CD4-positive, alpha-beta T cell treated with Interleukin-21 for 1 hour (primary cell): ENCODE results near the gene ATP6V1D.
"Not testable (repeated sequence)": the region's sequence is repeated elsewhere in the genome, so short reads cannot be mapped to it uniquely, and the experiment has no call there.

Experiments
- DNase-seq: peaks from one replicate; pipeline ENCODE4 v3.0.0-alpha.2; 2020

The ATP6V1D gene

GRCh38 chr14:67365476-67365875, 5.9 kb upstream of the ATP6V1D start:
- DNase-seq: no peak

- no peak for DNase-seq
Observed at GRCh38 chr14:67360470-67361206, 1.0 kb upstream of the ATP6V1D start.

GRCh38 chr14:67358924-67359774, 455 bp downstream of the ATP6V1D start:
- DNase-seq: no peak

- DNase-seq: no peak
Observed at GRCh38 chr14:67357969-67358354, 1.6 kb downstream of the ATP6V1D start.

DNA sequence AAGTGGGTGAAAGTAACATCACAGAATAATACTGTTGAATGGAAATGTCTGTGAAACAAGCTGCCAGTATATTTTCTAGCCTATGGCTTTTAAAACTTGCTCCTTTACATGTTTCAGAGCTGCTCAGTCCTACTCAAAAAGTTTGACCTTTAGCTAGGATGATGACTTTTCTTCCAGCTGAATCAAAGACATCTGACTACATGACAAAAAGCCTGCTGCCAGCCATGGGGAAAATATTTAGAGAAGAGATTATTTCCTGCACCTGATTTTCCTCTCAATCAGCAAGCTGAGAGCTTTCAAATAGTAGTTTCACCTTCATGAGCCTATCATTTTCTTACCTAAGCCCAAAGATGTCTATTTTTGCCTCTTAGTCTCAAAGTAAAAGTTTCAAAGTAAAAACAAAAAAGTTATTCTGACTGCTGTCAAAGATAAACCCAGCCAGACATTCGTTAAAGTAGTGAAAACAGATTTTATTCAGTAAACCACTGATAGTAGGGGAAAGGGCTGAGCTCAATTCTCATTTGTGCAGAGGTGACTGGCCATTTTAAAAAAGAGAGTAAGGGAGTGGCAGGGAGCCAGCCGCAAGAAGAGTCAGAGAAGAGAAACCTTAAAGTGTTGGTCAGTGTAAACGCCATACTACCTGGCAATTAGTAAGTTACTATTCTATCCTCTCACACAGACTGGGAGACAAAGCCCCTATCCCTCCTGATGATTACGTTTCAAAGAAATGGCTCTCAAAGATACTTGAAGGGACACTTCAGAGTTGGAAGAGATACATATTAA, 2.2 kb downstream of the ATP6V1D start:
- DNase-seq: no peak

DNA sequence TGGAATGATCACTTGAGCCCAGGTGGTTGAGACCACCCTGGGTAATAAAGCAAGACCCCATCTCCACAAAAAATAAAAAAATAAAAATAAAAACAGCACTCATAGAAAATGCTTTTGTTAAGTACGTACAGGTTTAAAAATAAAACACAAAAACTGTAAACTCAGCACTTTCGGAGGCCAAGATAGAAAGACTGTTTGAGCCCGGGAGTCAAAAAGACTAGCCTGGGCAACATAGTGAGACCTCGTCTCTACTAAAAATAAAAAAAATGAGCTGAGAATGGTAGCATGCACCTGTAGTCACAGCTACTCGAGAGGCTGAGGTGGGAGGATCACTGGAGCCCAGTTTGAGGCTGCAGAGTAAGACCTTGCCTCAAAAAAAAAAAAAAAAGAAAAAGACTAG, 7.5 kb downstream of the ATP6V1D start:
- no peak for DNase-seq

DNA sequence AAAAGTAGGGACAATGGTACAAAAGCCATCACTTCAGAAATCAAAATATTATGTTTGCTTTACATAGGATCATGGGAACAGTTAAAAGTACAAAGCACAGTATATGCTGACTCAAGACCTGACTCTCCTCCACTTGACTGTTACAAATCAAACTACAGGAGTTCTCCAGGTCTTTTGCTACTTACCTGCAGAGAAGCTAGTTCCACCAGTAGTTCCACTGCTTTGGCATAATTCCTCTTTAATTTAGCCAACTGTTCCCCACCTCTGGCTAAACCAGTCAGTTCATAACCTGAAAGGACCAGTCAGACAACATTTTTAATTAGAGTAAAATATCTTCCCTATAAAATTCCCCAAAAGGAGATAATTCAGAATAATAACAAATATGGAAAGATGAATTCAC, 14.0 kb downstream of the ATP6V1D start:
- no peak for DNase-seq

DNA sequence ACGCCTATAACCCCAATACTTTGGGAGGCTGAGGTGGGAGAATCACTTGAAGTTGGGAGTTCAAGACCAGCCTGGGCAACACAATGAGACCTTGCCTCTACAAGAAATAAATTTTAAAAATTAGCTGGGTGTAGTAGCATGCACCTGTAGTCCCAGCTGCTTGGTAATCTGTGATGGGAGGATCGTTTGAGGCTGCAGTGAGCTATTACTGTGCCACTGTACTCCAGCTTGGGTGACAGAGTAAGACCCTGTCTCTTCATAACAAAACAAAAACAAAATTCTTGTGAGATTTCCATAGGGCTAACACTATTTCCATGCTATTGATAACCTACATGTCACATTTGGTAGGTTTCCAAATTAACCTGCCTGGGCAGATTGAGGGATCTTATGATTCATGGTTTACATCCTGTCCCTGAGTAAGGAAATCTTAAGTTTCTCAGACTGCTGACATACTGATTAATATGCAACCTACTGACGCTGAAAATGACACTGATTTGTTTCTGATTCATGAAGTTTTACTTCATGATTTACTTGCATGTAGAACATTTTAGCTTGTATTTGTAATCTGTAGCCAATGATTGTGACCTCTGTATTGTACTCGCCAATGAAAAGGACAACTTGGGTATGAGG, 15.9 kb downstream of the ATP6V1D start:
- DNase-seq: no peak

GRCh38 chr14:67341231-67341630, 18.4 kb downstream of the ATP6V1D start:
- not testable (repeated sequence) for DNase-seq

DNA sequence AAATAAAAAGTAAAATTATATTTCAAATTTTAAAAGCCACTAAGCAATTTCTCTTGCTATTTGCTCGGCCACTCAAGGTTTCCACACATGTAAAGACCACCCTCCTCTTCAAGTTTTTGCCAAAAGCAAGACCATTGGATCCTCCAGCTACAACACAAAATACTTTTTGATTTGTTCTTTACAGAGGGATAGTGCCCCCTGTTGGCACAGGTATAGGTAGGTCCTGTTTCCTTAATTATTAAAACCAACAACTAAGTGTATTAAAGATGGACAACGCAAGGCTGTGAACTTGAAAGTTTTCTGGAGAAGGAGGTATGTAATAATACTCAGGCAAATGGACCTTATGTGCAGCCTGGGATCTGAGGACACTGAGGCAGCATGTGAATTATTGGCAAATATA, 23.8 kb downstream of the ATP6V1D start:
- peak; percentile 22 for DNase-seq

GRCh38 chr14:67332468-67332867, 27.1 kb downstream of the ATP6V1D start:
- no peak for DNase-seq

GRCh38 chr14:67331368-67332125, 28.1 kb downstream of the ATP6V1D start:
- DNase-seq: no peak

- DNase-seq: not testable (repeated sequence)
Observed at GRCh38 chr14:67329666-67330065, 29.9 kb downstream of the ATP6V1D start.

DNA sequence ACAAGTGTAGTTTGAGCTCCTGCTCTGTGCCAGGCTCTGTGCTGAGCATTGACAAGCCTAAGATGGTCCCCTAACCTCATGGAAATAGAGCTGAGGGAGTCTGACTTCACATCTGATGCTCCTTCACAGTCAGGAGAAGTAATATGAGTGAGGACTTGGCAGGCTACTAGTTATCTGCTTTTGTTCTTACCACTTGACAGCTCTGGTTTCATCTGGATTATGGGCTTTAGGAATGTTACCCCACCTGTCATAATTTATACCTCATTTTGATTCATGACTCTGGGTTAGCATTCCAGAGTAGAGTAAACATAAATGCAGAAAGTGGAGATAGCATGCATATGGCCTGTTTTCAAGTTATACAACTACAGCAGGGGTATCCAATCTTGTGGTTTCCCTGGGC, 40.5 kb downstream of the ATP6V1D start:
- DNase-seq: no peak

DNA sequence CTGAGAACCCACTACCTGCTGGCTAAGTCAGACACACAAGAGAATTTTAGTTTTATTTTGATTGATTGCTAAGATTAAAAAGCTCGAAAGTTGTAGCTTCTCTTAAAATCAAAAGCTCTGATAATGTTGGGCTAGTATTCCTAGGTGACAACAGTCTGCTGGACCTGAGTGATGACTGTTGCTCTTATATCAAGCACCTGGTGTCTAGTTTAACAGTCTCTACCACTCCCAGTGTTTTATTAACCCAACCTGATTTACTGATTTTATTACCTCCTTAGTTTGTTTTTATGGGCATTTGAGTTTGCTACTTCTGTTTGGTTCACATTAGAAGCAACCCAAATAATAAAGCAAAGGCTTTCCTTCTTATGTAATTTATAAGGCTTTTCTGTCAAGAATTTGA, 41.8 kb downstream of the ATP6V1D start:
- no peak for DNase-seq

DNA sequence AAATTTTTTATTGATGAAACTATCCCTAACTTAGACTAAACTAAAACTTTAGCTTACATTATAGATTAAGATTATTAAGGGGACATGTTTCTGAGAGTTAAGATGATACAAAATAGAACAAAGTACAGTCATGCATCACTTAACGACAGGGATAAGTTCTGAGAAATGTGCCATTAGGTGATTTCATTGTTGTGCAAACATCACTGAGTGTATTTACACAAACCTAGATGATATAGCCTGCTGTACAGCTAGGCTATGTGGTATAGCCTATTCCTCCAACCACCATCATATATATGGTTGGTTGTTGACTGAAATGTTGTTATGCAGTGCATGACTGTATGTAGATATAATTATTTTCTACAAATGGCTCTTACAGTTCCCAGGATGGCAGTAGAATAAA, 46.5 kb downstream of the ATP6V1D start:
- no peak for DNase-seq

GRCh38 chr14:67311868-67312267, 47.7 kb downstream of the ATP6V1D start:
- DNase-seq: no peak
